ENCODE results near the gene CLBA1. TPM values are rescaled to one million over a fixed set of nuclear protein-coding genes. Genes with fewer than 3 reads are reported as not detected.

Gene CLBA1
- polyA plus RNA-seq, 1 of the 3 experiments (the other 2 are of a cell fraction), result 18.5 TPM

GRCh38 chr14:104989236-104989950, 3.8 kb downstream of the CLBA1 start:
- Histone ChIP-seq H3K36me3 (replicated peaks in 1 of 2; ENCODE audit: control insufficient read depth in 1 of 2, insufficient read depth in 2 of 2, low read length in 1 of 2) (peaks cover 0 to 30% of the 10 kb centered on the region in 2 experiments), H3K9ac (no peak overlapping the region), H3K79me2 (ENCODE audit: insufficient read depth) (0 out of 2 replicates have a peak, but pooled peaks cover 10% of the 10 kb centered on the region), H4K20me1 (ENCODE audit: insufficient read depth) (no peaks in the 10 kb centered on the region), H3K4me1 (ENCODE audit: control insufficient read depth in 1 of 2, insufficient read depth in 2 of 2, low read depth in 1 of 2, low read length in 1 of 2) (peaks cover 0 to 19% of the 10 kb centered on the region in 2 experiments; a peak in 1 of 4 replicates), H3K27me3 (ENCODE audit: insufficient read depth) (no peaks in the 10 kb centered on the region), H3K9me3 (no peaks in the 10 kb centered on the region), H3K27ac (ENCODE audit: low read depth in 2 of 2, low read length in 1 of 2) (no peak overlapping the region), H3F3A (replicated peaks; ENCODE audit: insufficient read depth) (peaks cover 9% of the 10 kb centered on the region), H3K9me2 (no peaks in the 10 kb centered on the region), H3K4me3 (ENCODE audit: low read depth in 2 of 2, low read length in 1 of 2) (no peak overlapping the region), H3K4me2 (no peak overlapping the region), H2AFZ (ENCODE audit: low read depth) (no peak overlapping the region)
- ChIA-PET POLR2A (no interaction called here), CTCF (interaction anchor here (2.4 to 2.5 kb wide), 2 partner anchors 14 to 56 kb away, joined by 7 to 11 read pairs; no protein-coding TSS in a partner anchor)
- no peak for TF ChIP-seq CHD2 (IDR thresholded peaks at IDR 0.05; ENCODE audit: low read length, partially characterized antibody)
- TF ChIP-seq POLR2AphosphoS5 (IDR thresholded peaks at IDR 0.05; ENCODE audit: low read depth, low read length), result 0 out of 2 replicates have a peak, but pooled peaks have one; percentile 20
- 92% methylated on average over 12 of the region's 16 CpGs for WGBS (ENCODE audit: low lambda C conversion rate)
- DNase-seq, result no peak

DNA sequence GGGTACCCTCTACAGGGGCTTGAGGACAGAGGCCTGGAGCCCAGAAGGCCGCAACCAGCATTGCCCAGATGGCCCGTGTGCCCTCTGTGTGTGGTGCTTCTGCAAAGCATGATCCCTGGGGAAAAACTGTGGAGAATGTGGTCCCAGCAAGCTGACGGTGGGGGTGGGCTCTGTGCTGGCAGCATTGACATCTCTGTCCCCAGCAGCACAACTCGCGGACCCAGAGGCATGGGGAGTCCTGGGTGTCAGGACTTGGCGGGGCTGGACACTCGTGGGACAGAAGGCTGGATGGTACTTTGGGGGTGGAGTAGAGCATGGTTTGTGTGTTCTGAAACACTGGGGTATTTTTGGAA, 4.3 kb downstream of the CLBA1 start:
- POLR2A ChIA-PET, result no interaction called here
- CTCF ChIA-PET, result interaction anchor here (2.4 to 2.5 kb wide), 2 partner anchors 15 to 56 kb away, joined by 7 to 11 read pairs; no protein-coding TSS in a partner anchor
- TF ChIP-seq TAF1 (IDR thresholded peaks at IDR 0.05; ENCODE audit: borderline replicate concordance, low read depth, low read length), result no peak
- TF ChIP-seq, protein P1, sequence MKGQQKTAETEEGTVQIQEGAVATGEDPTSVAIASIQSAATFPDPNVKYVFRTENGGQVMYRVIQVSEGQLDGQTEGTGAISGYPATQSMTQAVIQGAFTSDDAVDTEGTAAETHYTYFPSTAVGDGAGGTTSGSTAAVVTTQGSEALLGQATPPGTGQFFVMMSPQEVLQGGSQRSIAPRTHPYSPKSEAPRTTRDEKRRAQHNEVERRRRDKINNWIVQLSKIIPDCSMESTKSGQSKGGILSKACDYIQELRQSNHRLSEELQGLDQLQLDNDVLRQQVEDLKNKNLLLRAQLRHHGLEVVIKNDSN (IDR thresholded peaks at IDR 0.05; ENCODE audit: borderline replicate concordance, low read depth), result no peak
- TF ChIP-seq IRF3 (IDR thresholded peaks at IDR 0.05; ENCODE audit: low read depth, low read length), result no peak
- TF ChIP-seq MXI1 (IDR thresholded peaks at IDR 0.05; ENCODE audit: low read depth, low read length), result no peak
- TF ChIP-seq JUND (IDR thresholded peaks at IDR 0.05), result no peak
- TF ChIP-seq ZBTB33 (IDR thresholded peaks at IDR 0.05; ENCODE audit: borderline replicate concordance, low read depth), result no peak
- no peak for TF ChIP-seq NRF1 (IDR thresholded peaks at IDR 0.05; ENCODE audit: low read depth, low read length)
- TF ChIP-seq, protein P2, sequence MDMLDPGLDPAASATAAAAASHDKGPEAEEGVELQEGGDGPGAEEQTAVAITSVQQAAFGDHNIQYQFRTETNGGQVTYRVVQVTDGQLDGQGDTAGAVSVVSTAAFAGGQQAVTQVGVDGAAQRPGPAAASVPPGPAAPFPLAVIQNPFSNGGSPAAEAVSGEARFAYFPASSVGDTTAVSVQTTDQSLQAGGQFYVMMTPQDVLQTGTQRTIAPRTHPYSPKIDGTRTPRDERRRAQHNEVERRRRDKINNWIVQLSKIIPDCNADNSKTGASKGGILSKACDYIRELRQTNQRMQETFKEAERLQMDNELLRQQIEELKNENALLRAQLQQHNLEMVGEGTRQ (IDR thresholded peaks at IDR 0.05; ENCODE audit: borderline replicate concordance, low read depth, low read length), result no peak
- TF ChIP-seq FOXM1 (IDR thresholded peaks at IDR 0.05; ENCODE audit: low read depth), result no peak
- no peak for TF ChIP-seq TCF12 (IDR thresholded peaks at IDR 0.05)
- TF ChIP-seq ELF1 (IDR thresholded peaks at IDR 0.05), result no peak
- TF ChIP-seq EZH2phosphoT487 (IDR thresholded peaks at IDR 0.05; ENCODE audit: borderline replicate concordance, low read depth), result no peak
- TF ChIP-seq RAD21 (IDR thresholded peaks at IDR 0.05; ENCODE audit: low read length), result no peak
- no peak for TF ChIP-seq SMC3 (IDR thresholded peaks at IDR 0.05; ENCODE audit: low read depth, low read length)
- TF ChIP-seq, protein P3, sequence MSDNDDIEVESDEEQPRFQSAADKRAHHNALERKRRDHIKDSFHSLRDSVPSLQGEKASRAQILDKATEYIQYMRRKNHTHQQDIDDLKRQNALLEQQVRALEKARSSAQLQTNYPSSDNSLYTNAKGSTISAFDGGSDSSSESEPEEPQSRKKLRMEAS (IDR thresholded peaks at IDR 0.05; ENCODE audit: low read depth), result no peak
- no peak overlapping the region for H3K27ac ChIP-seq (ENCODE audit: low read depth in 2 of 2, low read length in 1 of 2)
- no peak overlapping the region for H2AFZ ChIP-seq (ENCODE audit: low read depth)
- no peak overlapping the region for H3K9ac ChIP-seq
- DNase-seq, result no peak
- H3K27me3 ChIP-seq (ENCODE audit: insufficient read depth), result no peaks in the 10 kb centered on the region
- no peaks in the 10 kb centered on the region for H3K9me2 ChIP-seq
- peaks cover 0 to 35% of the 10 kb centered on the region in 2 experiments for H3K36me3 ChIP-seq (replicated peaks in 1 of 2; ENCODE audit: control insufficient read depth in 1 of 2, insufficient read depth in 2 of 2, low read length in 1 of 2)
- H3K4me1 ChIP-seq (ENCODE audit: control insufficient read depth in 1 of 2, insufficient read depth in 2 of 2, low read depth in 1 of 2, low read length in 1 of 2), result peaks cover 0 to 14% of the 10 kb centered on the region in 2 experiments; a peak in 1 of 4 replicates
- no peak overlapping the region for H3K4me3 ChIP-seq (ENCODE audit: low read depth in 2 of 2, low read length in 1 of 2)
- peaks cover 9% of the 10 kb centered on the region for H3F3A ChIP-seq (replicated peaks; ENCODE audit: insufficient read depth)
- H3K9me3 ChIP-seq, result no peaks in the 10 kb centered on the region
- H4K20me1 ChIP-seq (ENCODE audit: insufficient read depth), result no peaks in the 10 kb centered on the region
- no peak overlapping the region for H3K4me2 ChIP-seq
- WGBS (ENCODE audit: low lambda C conversion rate), result 97% methylated on average over 6 of the region's 7 CpGs
- 0 out of 2 replicates have a peak, but pooled peaks cover 10% of the 10 kb centered on the region for H3K79me2 ChIP-seq (ENCODE audit: insufficient read depth)
